Stimulated activated CD4-positive, alpha-beta T cell treated with anti-CD3 and anti-CD28 coated beads, TNF-alpha, amount 100 ng/mL, for 1 hour (primary cell): ENCODE measurements around the gene RNF13.

Source experiments
- DNase-seq, 3 donors: peaks; one replicate each; pipeline ENCODE4 v3.0.0-alpha.2; 2020; ENCODE audit warnings: low read depth in 3 of 3, low spot score in 1 of 3

The RNF13 gene, protein sequence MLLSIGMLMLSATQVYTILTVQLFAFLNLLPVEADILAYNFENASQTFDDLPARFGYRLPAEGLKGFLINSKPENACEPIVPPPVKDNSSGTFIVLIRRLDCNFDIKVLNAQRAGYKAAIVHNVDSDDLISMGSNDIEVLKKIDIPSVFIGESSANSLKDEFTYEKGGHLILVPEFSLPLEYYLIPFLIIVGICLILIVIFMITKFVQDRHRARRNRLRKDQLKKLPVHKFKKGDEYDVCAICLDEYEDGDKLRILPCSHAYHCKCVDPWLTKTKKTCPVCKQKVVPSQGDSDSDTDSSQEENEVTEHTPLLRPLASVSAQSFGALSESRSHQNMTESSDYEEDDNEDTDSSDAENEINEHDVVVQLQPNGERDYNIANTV

DNA sequence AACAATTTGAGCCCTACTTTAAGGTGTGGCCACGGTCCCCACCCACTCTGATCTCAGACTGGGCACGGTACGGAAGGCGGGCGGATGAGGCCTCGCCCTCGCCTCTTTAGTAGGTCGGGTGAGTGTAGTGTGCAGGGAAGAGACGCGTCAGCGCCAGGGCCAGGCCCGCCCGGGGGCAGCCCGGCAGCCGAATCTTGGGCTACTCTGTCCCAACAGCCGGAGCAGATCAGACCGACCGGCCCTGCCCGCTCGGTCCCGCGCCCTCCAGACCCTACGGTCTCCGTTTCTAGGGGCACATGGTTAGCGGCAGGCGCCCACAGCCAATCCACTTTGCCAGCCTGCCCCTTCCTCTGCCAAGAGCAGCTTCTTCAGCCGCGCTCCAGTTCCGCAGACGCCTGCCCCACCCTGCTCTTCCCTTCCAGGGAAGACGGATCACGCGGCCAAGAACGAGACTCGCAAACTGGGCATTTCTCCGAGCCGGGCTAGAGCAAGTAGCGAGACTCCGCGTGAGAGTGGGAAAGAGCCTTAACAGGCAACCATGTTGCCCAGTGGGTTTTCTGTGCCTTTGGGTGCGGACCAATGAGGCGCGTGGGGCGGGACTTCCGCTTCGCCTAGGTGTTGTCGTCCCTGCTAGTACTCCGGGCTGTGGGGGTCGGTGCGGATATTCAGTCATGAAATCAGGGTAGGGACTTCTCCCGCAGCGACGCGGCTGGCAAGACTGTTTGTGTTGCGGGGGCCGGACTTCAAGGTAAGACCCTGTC lies at the start of gene RNF13:
Gene RNF13, plus strand, starts transcription at position 610 of the 761 bp plus-strand sequence. CDS start 32,812 bp downstream, outside the sequence.
- peak; percentile 73 to 86 (median 81) for DNase-seq

DNA sequence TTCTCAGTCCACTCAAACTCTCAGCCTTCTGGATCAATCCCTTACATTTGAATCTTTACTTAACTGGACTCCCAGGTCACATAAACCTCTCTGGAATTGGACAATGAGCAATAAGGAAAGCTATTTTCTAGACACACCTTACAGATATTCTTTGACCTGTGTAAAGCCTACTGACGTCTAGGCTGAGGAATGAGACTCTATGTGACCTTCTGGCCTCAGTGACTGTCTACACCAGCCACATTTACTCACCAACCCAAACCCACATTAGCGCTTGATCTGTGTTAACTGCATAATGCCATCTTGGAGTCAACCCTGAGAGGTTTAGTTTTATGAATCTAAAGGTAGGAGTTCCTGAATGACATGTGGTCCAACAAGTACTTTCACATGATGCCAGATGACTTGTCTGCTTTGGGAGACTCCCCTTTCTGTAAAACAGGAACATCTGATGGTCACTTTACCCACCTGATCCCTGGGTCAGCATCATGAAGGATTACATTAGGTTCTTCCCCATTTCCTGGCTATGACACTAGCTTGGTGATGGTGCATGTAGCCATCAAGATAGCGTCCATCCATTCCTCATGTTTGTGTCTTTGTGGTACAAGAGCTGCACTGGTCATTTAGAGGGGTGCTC lies 49.3 kb upstream of the RNF13 start:
- no peak for DNase-seq

DNA sequence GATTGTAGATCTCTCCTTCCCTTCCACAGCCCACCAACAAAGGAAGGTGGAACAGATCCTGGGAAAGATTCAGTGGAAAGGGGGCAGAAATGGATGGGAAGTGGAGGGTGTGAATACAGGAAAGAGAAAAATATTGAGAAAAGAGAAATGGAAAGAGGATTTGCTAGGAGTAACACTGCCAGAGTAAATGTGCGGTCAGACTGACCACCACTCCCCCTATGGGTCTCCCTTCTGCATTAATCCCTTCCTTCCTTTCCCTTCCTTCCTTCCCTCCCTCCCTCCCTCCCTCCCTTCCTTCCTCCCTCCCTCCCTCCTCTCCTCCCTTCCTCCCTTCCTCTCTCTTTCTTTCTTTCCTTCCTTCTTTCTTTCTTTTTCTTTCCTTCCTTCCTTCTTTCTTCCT lies 48.7 kb upstream of the RNF13 start:
- DNase-seq, result no peak

DNA sequence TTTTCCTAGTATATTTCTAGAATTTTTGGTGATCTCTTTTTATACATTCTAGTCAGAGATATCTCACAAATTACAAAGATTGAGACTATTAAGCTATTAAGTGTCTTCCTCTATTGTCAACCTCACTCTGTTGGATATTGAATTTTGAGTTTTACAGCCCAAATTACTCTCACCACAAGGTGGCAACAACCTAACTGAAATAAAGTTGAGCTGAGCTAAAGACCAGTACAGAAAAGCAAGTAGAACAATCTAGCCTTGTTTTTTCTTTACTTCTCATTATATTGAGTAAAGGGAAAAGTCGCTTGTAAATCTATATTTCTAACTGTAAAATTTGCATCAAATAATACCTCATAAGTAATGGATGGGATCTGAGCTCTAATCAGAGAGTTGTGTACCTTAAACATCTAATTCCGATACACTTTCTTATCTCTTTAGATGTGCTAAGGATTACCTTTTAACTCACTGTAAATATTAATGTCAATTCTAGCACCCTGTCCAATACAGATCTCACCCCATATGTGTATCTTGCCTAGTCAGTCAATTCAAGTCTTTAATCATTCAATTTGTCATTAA lies 47.2 kb upstream of the RNF13 start:
- DNase-seq, result no peak

DNA sequence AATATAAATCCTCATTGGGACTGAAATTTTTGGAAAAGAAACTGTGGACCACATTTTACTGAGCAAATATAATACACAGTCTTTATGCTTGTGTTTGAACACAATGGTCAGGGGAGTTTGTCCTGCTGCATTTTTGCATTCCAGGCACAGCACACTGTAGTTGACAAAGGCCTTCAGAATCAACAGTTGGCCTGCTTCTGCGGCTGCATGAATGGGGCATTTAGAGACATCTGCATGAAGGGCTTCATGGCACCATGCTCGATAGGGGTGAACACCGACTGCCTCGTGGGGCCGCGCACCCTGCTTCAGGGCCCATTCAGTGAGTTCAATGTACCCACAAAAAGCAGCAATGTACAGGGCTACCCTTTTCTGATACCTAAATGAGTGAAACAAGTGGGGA lies 45.3 kb upstream of the RNF13 start:
- no peak for DNase-seq

DNA sequence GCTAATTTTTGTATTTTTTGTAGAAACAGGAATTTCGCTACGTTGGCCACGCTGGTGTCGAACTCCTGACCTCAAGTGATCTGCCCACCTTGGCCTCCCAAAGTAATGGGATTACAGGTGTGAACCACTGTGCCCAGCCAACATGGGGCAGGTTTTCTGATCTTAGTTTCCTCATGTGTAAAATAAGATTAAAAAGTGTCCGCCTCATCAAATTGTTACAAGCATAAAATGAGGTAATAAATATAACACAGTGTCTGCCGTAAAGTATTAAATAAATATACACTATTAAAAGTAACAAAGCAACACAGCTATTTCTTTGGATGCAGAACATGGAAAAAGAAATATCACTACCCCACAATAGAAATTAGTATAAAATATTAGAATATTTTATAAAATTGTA lies 44.3 kb upstream of the RNF13 start:
- no peak for DNase-seq

DNA sequence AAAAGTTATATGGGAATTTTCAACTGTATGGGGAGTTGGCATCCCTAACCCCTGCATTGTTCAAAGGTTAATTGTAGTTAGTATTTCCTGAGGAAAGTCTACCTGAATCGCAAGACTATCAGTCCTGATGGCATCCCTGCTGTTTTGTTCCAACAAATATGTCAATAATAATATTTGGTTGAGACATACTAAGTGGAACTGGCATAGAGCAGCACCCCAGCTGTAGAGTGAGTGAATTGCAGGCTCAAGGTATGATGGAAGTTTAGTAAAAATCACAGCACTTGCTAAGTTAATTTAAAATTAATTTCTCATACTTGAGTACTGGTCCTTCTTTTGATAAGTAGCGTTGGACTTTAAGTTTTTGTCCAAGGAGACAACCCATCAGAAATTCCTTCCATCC lies 42.8 kb upstream of the RNF13 start:
- DNase-seq, result no peak

DNA sequence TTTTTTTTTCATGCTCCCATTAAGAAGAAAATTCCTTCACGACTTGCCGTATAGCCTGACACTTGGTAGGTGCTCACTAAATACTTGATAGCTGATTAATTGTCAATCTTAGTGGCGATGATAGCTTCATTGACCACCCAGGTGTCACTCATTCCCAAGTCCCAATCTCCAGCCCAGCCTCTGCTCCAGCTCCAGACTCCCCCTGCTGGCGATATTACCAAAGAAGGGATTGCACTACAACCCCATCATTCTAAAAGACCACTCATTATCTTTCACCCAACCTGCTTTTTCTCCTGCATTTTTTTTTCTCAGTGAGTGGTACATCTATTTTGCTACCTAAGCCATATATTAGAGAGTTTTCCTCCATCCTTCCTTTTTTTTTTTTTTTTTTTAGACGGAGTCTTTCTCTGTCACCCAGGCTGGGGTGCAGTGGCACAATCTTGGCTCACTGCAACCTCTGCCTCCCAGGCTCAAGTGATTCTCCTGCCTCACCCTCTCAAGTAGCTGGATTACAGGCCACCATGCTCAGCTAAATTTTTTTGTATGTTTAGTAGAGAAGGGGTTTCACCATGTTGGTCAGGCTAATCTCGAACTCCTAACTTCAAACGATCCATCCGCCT lies 41.3 kb upstream of the RNF13 start:
- DNase-seq, result peak in 1 of 3 donors; percentile 5

DNA sequence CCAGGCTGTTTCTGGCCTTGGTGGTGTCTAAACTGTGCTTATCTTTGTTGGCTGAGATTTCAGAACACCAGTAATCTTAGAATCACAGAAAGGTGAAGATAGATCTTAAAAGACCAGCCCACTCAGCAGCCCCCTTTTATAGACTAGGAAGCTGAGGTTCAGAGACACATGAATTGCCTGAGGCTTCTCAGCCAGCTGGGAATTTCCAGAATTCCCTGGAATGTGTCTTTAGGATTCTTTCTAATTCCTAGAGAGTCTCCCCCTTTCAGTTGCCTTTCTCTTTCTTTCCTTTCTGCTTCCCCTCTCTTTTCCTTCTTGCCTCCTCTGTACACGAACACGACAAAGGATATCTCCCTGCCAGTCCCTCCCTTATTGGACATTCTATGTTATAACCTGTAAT lies 40.2 kb upstream of the RNF13 start:
- DNase-seq, result no peak

DNA sequence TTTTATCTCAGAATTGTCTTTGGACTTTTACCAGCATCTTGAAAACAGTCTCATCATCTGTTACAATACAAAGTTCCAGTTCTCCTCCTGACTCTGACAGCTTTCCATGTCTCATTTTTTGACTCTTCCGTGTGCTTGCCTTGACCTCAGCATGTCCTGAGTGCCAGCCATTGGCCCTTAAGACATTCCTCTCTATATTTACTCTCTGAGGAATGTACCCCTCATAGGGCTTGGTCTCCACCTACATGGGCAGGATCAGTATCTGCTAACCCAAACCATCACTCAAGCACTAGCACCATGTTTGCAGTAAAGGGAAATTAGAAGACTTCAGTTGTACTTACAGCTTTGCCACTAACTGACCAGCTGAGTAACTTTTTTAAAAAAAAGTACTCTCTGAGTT lies 36.8 kb upstream of the RNF13 start:
- DNase-seq, result no peak

DNA sequence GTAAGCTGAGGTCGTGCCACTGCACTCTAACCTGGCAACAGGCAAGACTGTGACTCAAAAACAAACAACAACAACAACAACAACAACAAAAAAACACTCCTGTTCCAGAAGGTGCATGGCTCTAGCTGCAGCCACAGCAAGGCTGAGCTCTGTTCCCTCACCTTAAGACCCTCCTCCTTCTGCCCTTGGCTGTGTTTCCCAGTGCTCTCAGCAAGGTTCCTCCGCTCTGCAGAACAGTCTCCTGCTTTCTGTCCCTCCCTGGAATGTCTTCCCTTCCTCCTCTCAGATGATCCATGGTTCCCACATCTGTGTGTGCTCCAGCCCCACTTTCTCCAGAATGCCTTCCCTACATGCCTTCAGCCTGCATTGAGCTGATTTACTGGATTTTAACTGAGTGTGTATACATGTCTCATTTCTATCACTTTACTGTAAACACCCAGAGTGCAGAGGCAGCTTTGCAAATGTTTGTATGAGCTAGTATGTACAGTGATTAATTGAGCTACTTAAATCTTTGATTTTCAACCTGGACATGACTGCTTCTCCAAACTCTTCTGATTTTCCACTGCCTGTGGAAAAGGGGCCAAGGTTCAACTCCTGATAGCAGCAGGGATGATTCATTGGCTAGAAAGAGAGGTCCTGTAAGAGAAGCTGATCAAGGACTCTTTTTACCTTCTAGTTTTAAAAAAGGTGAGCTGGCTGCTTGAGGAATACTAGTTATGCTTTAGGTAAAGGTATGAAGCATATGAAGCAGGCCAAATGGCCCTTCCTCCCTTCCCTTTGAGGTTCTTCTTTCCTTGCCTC lies 35.4 kb upstream of the RNF13 start:
- no peak for DNase-seq

DNA sequence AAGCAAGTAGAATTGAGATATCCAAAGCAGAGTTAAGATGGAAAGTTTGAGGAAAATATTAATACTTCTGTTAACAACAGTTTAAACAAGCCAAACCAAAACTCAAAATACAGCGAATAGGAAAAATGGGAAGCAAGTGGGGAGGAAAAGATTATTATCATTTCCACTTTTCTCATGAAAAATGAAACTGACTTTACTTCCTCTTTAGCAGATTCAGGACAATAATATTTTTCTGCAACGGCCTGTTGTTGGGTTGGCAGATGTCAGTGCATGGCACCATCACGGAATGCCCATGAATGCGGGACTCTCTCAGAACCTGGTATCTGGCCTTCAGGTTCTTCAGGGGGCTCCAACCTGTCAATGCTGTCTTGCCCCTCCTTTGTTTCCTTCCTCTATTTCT lies 31.8 kb upstream of the RNF13 start:
- DNase-seq, result no peak

DNA sequence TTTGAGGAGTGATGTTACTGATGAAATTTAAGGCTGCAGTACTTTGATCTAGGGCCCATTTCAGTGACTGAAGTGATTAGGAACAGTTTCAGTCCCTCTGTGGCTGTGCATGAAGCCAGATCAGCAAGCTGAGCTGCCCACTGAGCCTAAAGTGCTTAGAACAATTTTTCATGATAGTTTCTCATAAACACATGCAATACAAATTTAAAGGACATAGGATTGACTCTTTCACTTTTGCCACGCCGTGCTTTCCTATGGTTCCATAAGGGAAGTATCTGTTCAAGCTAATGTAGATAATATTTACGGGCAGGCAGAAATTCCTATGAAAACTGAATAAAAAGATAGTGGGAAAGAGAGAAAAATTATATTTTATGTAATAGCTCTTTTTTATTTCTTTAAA lies 31.3 kb upstream of the RNF13 start:
- DNase-seq, result no peak

DNA sequence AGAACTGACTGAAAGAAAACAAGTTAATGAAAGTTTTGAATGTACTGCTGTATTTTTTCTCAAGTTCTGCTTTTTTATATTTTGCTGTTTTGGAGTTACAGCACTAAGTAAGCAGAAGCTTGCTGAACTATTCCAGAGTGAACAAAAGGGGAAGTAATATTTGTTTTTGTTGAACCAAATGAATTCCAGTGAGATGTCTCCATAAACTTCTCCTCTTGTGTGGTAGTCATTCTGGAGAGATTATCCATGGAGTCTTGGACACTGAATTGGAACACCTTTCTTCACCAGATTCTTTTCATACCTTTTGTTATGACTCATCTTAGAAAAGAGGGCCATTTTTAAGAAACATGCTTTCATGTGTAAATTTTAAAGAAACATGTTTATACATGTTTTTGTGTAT lies 29.4 kb upstream of the RNF13 start:
- no peak for DNase-seq

DNA sequence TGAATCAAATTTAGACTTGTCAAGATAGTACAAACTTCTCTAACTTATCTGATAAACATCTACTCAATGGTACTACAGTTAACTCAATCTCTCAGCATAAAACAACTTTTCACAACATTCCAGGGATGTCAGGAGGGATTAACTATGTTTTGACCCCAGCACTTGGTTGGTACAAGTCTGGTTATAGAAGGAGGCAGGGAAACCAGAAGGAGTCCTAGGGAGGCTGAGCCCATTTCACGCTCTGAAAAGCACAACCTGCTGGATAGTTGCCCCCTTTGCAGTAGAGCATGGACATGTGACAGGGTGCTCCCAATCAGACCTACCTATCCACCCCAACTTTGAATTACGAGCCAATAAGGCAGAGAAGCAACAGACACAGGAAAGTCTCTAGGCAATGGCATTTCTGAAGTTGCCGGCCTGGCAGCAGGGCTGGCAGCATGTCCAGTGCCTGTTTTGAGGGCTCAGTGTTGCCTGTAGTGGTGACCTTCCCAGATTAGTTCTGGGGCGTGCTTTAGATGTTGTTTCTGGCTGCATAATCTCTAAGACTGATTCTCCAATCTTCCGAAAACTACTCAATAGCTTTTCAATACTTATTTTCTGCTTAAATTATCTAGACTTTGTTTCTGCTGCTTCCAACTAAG lies 28.8 kb upstream of the RNF13 start:
- DNase-seq, result no peak

DNA sequence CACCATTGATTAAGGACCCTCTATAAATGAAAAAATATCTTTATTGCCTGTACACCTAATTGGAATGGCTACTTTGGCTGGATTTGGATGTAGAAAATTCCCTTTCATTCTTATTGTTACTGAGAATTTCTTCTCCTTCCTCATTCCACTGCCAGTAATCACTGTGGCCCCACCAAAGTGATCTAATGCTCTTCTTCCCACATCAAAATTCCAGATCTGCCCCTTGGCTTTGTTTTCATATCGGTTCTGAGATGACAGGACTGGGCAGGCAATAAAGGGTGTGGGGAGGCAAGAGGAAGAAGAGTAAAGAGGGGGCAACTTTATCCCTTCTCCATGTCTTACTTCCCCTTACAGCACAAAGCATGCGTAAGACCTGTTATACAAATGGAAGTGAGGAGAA lies 22.7 kb upstream of the RNF13 start:
- no peak for DNase-seq

DNA sequence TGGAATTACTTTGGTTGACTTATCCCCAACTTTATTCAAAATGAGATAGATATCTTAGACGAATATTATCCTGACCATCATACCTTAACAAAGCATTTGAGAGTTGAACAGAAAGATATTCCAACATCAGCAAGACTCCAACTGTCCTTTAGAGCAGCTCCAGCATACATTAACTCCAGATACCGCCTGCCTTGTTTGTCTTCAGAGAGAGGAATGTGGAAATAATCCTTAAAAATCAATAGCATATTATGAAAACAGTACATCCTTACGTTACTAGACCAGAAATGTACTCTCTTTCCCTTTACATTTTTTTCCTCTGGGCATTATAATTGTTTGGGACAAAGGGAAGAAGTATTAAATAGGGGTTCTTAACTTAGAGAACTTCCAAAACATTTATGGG lies 22.3 kb upstream of the RNF13 start:
- DNase-seq, result no peak

DNA sequence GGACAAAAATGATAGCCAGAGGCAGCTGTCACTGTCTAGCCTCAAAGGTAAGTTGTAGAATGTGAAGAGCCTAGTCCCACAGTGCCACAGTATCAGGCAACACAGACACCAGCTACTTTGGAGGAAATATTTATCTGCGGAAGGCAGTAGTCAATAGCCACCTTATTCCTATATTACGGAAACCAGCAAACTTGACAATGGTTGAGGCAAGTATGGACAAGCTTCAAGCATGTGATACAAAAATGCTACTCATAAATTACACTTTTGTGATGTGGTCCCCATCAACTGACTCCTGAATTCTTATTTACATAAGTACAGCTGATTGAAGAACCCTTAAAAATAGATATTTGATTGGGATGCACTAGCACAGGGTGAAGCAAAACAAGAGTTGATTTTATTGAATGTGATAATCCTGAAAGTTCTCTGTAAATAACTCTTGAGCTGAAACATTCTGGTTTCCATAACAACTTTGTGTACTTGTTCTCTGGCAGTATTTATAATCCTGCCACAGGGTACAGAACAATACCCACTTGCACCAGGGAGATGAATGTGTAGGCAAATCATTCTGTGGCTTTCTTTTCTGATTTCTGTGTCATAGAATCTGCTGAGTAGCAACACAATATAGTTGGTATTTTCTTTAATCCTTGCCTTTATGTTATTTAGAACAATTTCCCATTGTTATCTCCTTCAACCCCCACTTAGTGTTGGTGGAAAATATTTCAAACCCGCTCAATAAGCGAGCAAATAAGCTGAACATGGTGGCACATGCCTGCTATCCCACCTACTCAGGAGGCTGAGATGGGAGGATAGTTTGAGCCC lies 20.4 kb upstream of the RNF13 start, which contains the start of gene ANKUB1:
Gene ANKUB1, minus strand, starts transcription at position 103 of the 819 bp plus-strand sequence. CDS start 188 bp downstream, outside the sequence.
- no peak for DNase-seq

DNA sequence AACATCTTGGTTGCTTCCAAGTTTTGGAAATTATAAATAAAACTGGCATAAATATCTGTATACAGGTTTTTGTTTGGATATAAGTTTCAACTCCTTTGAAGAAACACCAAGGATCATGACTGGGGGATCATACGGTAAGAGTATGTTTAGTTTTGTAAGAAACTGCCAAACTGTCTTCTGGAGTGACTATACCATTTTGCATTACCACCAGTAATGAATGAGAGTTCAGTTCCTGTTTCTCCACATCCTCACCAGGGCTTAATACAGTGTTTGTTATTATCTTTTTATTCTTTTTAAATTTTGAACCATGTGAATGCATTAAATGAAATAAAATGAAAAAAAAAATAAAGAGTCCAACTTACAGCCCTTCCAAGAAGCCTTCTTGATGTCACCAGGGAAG lies 17.0 kb upstream of the RNF13 start:
- no peak for DNase-seq
